ENCODE data around the gene WWOX.

The WWOX gene

DNA sequence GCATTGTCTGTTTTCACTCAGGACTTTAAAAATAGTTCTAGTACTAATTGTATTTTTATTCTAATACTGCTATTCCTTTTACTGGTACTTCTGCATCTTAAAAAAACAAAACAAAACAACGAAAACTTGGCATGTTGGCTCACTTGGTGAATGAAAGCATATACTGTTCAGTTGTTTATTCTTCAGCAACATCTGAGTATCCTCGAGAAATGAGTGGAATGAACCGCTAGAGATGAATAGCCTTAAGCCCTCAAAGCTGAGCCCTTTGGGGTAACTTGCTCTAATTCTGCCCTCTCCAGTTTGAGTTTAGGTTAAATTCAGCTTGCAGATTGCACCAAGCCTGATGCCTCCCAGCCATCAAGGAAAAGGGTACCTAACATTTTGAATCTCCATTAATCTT lies 126.5 kb downstream of the WWOX start:
- H3K4me3 ChIP-seq (ENCODE audit: low read depth, low read length) = no peak overlapping the region
- ChIA-PET CTCF (no interaction called here), POLR2A (no interaction called here)
- TF ChIP-seq, protein P1, sequence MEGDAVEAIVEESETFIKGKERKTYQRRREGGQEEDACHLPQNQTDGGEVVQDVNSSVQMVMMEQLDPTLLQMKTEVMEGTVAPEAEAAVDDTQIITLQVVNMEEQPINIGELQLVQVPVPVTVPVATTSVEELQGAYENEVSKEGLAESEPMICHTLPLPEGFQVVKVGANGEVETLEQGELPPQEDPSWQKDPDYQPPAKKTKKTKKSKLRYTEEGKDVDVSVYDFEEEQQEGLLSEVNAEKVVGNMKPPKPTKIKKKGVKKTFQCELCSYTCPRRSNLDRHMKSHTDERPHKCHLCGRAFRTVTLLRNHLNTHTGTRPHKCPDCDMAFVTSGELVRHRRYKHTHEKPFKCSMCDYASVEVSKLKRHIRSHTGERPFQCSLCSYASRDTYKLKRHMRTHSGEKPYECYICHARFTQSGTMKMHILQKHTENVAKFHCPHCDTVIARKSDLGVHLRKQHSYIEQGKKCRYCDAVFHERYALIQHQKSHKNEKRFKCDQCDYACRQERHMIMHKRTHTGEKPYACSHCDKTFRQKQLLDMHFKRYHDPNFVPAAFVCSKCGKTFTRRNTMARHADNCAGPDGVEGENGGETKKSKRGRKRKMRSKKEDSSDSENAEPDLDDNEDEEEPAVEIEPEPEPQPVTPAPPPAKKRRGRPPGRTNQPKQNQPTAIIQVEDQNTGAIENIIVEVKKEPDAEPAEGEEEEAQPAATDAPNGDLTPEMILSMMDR (IDR thresholded peaks at IDR 0.05; ENCODE audit: insufficient read depth, low read length, missing control alignments) = no peak
- DNase-seq (ENCODE audit: low read depth, low spot score) = no peak

DNA sequence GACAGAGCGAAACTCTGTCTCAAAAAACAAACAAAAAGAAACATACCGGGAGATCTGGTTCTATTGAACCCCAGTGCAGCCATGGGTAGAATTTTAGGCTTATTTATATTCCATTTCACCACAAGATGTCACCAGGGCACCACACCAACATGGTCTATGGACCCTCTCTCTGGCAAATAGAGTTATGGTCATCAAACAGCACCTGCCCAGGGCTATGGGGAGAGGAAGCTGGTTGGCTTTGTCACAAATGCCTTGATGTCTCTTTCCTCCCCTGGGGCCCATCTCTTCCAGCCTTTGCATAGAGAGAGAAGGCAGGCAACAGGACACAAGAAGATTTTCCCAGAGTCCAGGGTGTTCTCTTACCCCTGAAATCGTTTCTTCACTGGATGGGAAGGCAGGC lies 128.4 kb downstream of the WWOX start:
- ChIA-PET CTCF (no interaction called here), POLR2A (no interaction called here)
- TF ChIP-seq, protein P1 (IDR thresholded peaks at IDR 0.05; ENCODE audit: insufficient read depth, low read length, missing control alignments) = no peak
- DNase-seq (ENCODE audit: low read depth, low spot score) = no peak
- H3K4me3 ChIP-seq (ENCODE audit: low read depth, low read length) = no peak overlapping the region

DNA sequence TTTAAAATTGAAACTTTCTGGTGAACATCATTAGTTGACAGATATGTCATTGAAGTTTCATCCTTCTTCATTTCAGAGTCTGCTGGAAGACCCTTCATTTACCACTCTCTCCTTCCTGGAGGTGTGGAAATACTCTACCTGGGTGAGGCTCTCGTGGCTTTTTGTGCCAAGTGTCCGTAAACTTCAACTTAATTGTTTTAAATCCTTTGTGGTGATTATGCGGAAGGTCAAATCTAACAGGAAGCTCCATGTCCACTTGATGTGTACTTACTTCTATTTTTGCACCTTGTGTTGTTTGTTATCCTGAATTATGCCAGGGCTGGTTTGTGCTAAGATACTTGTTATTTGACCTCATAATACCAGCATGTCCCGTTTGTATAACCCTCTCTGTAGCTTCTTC lies 129.2 kb downstream of the WWOX start:
- POLR2A ChIA-PET = no interaction called here
- DNase-seq (ENCODE audit: low read depth, low spot score) = no peak
- TF ChIP-seq, protein P1 (IDR thresholded peaks at IDR 0.05; ENCODE audit: insufficient read depth, low read length, missing control alignments) = no peak
- H3K4me3 ChIP-seq (ENCODE audit: low read depth, low read length) = no peak overlapping the region
- CTCF ChIA-PET = no interaction called here

DNA sequence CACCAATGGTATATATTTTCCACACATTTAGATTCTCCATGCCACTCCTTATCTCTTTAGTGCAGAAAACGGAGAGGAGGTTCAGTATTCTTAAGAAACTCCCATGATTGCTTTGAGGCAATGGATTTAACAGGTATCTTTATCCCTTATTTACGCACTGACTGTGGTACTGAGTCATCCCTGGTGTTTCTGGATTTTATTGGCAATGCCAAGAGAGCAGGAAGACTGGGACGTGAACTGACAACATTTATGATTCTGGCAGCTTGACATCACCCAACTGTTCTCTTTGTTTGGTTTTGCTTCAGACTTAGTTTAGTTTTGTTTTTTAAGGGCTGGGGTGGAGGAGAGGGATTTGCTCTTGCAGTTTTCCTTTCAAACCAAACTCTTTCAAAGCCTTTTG lies 131.4 kb downstream of the WWOX start:
- H3K4me3 ChIP-seq (ENCODE audit: low read depth, low read length) = no peak overlapping the region
- ChIA-PET CTCF (no interaction called here), POLR2A (no interaction called here)
- no peak for DNase-seq (ENCODE audit: low read depth, low spot score)
- TF ChIP-seq, protein P1 (IDR thresholded peaks at IDR 0.05; ENCODE audit: insufficient read depth, low read length, missing control alignments) = no peak

DNA sequence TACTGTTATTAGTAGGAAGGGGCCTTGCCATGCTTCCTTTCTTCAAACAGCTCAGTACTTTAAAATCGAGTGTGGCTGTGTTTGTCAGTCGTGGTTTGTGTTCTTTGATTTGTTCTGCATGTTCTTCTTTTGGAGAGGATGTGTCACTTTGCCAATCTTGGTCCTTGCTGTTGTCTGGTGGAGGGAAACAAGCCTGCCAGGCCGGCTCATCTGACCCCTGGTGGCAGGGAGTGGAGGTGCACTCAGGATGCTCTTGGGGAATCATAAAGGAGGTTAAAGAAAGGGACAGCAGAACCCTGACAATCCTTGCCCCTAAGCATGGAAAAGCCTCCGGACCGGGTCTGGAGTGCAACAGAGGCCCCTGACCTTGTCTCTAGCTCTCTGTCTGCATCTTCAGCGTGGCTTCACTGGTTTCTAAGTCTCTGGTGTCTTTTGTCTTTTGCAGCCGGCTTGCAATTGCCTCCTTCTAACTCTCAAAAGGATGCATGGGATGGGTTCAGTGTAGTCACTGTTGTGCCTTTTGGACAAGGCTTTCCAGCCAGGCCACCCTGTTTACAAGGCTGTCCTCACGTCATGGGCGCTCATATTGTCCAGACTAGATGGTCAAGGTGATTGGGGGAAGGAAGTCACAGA lies 135.8 kb downstream of the WWOX start:
- H3K4me3 ChIP-seq (ENCODE audit: low read depth, low read length) = no peak overlapping the region
- ChIA-PET POLR2A (no interaction called here), CTCF (interaction anchor here (0.8 to 1.1 kb wide), 2 partner anchors 110 to 113 kb away, joined by 3 read pairs; no protein-coding TSS in a partner anchor)
- TF ChIP-seq, protein P1 (IDR thresholded peaks at IDR 0.05; ENCODE audit: insufficient read depth, low read length, missing control alignments) = peak; percentile 84
- no peak for DNase-seq (ENCODE audit: low read depth, low spot score)

DNA sequence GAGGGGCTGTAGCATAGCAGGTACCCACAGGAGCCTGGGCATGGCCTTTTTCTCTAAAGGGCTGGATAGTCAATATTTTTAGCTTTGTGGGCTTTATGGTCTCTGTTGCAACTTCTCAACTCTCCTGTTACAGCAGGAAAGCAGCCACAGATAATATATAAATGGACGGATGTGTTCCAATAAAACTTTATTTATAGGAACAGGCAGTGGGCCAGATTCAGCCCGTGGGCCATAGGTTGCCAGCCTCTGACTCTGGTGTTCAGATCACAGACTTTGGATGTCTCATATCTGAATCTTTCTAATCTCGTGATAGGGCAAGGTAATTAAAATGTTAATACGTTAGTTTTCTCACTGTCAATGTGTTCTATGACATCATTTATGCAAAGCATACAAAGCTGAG lies 136.4 kb downstream of the WWOX start:
- ChIA-PET CTCF (no interaction called here), POLR2A (no interaction called here)
- no peak overlapping the region for H3K4me3 ChIP-seq (ENCODE audit: low read depth, low read length)
- TF ChIP-seq, protein P1 (IDR thresholded peaks at IDR 0.05; ENCODE audit: insufficient read depth, low read length, missing control alignments) = no peak
- no peak for DNase-seq (ENCODE audit: low read depth, low spot score)

Data from AG04449 (cell line).